Stimulated activated CD4-positive, alpha-beta T cell treated with anti-CD3 and anti-CD28 coated beads, TNF-alpha, amount 100 ng/mL, for 1 hour (primary cell): ENCODE measurements around the gene TOPAZ1.

ENCODE experiments used
- DNase-seq, 3 donors: peaks; one replicate each; pipeline ENCODE4 v3.0.0-alpha.2; 2020; ENCODE audit warnings: low read depth in 3 of 3, low spot score in 1 of 3

Gene TOPAZ1

GRCh38 chr3:44242721-44243120 lies 1.0 kb downstream of the TOPAZ1 start:
- no peak for DNase-seq

GRCh38 chr3:44248152-44248551 lies 6.5 kb downstream of the TOPAZ1 start:
- DNase-seq = no peak

- DNase-seq = no peak
Measured at GRCh38 chr3:44252332-44252959, 10.8 kb downstream of the TOPAZ1 start.

- no peak for DNase-seq
Measured at GRCh38 chr3:44259404-44259803, 17.7 kb downstream of the TOPAZ1 start.

GRCh38 chr3:44264146-44264545 lies 22.5 kb downstream of the TOPAZ1 start:
- DNase-seq = no peak

- DNase-seq = no peak
Measured at GRCh38 chr3:44265815-44266214, 24.1 kb downstream of the TOPAZ1 start.

GRCh38 chr3:44272191-44272590 lies 30.5 kb downstream of the TOPAZ1 start:
- DNase-seq = no peak

GRCh38 chr3:44277925-44278324 lies 36.2 kb downstream of the TOPAZ1 start:
- DNase-seq = no peak

GRCh38 chr3:44280077-44280476 lies 38.4 kb downstream of the TOPAZ1 start:
- no peak for DNase-seq

GRCh38 chr3:44280631-44281030 lies 38.9 kb downstream of the TOPAZ1 start:
- DNase-seq = no peak

GRCh38 chr3:44284949-44285348 lies 43.3 kb downstream of the TOPAZ1 start:
- DNase-seq = no peak

GRCh38 chr3:44289882-44290462 lies 48.3 kb downstream of the TOPAZ1 start:
- DNase-seq = no peak

GRCh38 chr3:44292276-44292675 lies 50.6 kb downstream of the TOPAZ1 start:
- DNase-seq = no peak

GRCh38 chr3:44292947-44293346 lies 51.3 kb downstream of the TOPAZ1 start:
- no peak for DNase-seq

GRCh38 chr3:44297255-44297654 lies 55.6 kb downstream of the TOPAZ1 start:
- no peak for DNase-seq

GRCh38 chr3:44301746-44302145 lies 60.1 kb downstream of the TOPAZ1 start:
- DNase-seq = no peak

GRCh38 chr3:44309500-44309899 lies 67.8 kb downstream of the TOPAZ1 start:
- no peak for DNase-seq

GRCh38 chr3:44318891-44319311 lies 77.2 kb downstream of the TOPAZ1 start:
- DNase-seq = no peak

GRCh38 chr3:44321335-44321734 lies 79.6 kb downstream of the TOPAZ1 start:
- no peak for DNase-seq

- peak in 2 of 3 donors; percentile 14 to 19 for DNase-seq
Measured at GRCh38 chr3:44323341-44323955, 81.8 kb downstream of the TOPAZ1 start.

GRCh38 chr3:44324584-44324983 lies 82.9 kb downstream of the TOPAZ1 start:
- DNase-seq = no peak

GRCh38 chr3:44326019-44326418 lies 84.3 kb downstream of the TOPAZ1 start:
- DNase-seq = no peak

- DNase-seq = no peak
Measured at GRCh38 chr3:44326515-44326914, 84.8 kb downstream of the TOPAZ1 start.
